Measurements from ENCODE around the gene SCYGR2. TPM values are rescaled to one million over a fixed set of nuclear protein-coding genes. Genes with fewer than 3 reads are reported as not detected.

Gene SCYGR2
- total and polyA plus RNA-seq, 2 of the 8 experiments (the other 6 are each of a cell fraction or from before 2014, with no cell fraction given) = not detected

- DNase-seq (ENCODE audit: low read depth in 1 of 2, low spot score in 2 of 2) = no peak
- no peaks in the 10 kb centered on the region for H3K79me2 ChIP-seq (ENCODE audit: control insufficient read depth in 1 of 2, insufficient read depth in 2 of 2, low read length in 2 of 2)
- no peak overlapping the region for H2BK20ac ChIP-seq (ENCODE audit: low read length)
Observed at GRCh38 chr2:227616631-227617030, 17.9 kb downstream of the SCYGR2 start.

More at GRCh38 chr2:227616631-227617030, 17.9 kb downstream of the SCYGR2 start:
- no peak overlapping the region for H2AK5ac ChIP-seq (ENCODE audit: low read depth, low read length)
- no peak overlapping the region for H4K8ac ChIP-seq (ENCODE audit: extremely low read depth, insufficient read depth, low read length)
- no peak overlapping the region for H2BK15ac ChIP-seq (ENCODE audit: low read length)
- no peaks in the 10 kb centered on the region for H3K27me3 ChIP-seq (replicated peaks in 1 of 4; ENCODE audit: control insufficient read depth in 3 of 4, extremely low read depth in 1 of 4, insufficient read depth in 3 of 4, low read length in 3 of 4)
- no peaks in the 10 kb centered on the region for H4K20me1 ChIP-seq (replicated peaks in 1 of 2; ENCODE audit: control insufficient read depth in 1 of 2, insufficient read depth in 2 of 2, low read length in 2 of 2)
- no peaks in the 10 kb centered on the region for H3K9me3 ChIP-seq (ENCODE audit: insufficient read depth in 2 of 2, low read depth in 1 of 2, low read length in 1 of 2)
- H3K36me3 ChIP-seq (ENCODE audit: control insufficient read depth in 2 of 4, insufficient read depth in 4 of 4, low read length in 3 of 4) = no peaks in the 10 kb centered on the region
- H3K56ac ChIP-seq (replicated peaks; ENCODE audit: insufficient read length, low read depth, low read length) = no peak overlapping the region
- H3K79me1 ChIP-seq (ENCODE audit: low read depth, low read length) = no peaks in the 10 kb centered on the region
- no peak for FAIRE-seq
- no peak overlapping the region for H3K4ac ChIP-seq (replicated peaks; ENCODE audit: insufficient read length, low read depth, low read length)
- H4K91ac ChIP-seq (replicated peaks; ENCODE audit: insufficient read length, low read length) = no peak overlapping the region
- no peak overlapping the region for H2BK5ac ChIP-seq (ENCODE audit: low read depth, low read length)
- no peak overlapping the region for H3K14ac ChIP-seq (ENCODE audit: insufficient read length)
- no peak overlapping the region for H3K27ac ChIP-seq (ENCODE audit: low read depth, low read length)
- no peak overlapping the region for H3K4me3 ChIP-seq (ENCODE audit: extremely low read depth in 1 of 4, insufficient read depth in 2 of 4, low read depth in 3 of 4, low read length in 4 of 4)
- no peak overlapping the region for H3K23ac ChIP-seq (ENCODE audit: insufficient read length)
- H3K23me2 ChIP-seq (ENCODE audit: low read depth, low read length) = 0 out of 2 replicates have a peak, but pooled peaks cover 3% of the 10 kb centered on the region
- no peak overlapping the region for H2BK120ac ChIP-seq (replicated peaks; ENCODE audit: low read depth, low read length)
- WGBS, 2 experiments (ENCODE audit: extremely low coverage in 1 of 2, insufficient coverage in 1 of 2, insufficient read length in 1 of 2, insufficient replicate concordance in 2 of 2, low coverage in 1 of 2, low lambda C conversion rate in 2 of 2, missing lambda C conversion rate in 1 of 2) = 54% methylated on average over 4 of the region's 4 CpGs; no CpG with 5 or more reads in 1 of the 2 experiments
- H3K9ac ChIP-seq (replicated peaks in 1 of 4; ENCODE audit: extremely low read depth in 1 of 4, low read depth in 3 of 4, low read length in 3 of 4) = no peak overlapping the region
- no peak overlapping the region for H2BK12ac ChIP-seq (ENCODE audit: low read depth, low read length)
- no peak overlapping the region for H4K5ac ChIP-seq (ENCODE audit: insufficient read length, low read depth, low read length)
- CTCF ChIA-PET (ENCODE audit: partially characterized antibody) = interaction anchor here (0.9 to 1.5 kb wide), 4 partner anchors 10 to 156 kb away, joined by 3 read pairs; no protein-coding TSS in a partner anchor
- H3K18ac ChIP-seq (ENCODE audit: extremely low read depth, low read length) = no peak overlapping the region
- POLR2A ChIA-PET (ENCODE audit: partially characterized antibody) = interaction anchor here (0.6 kb wide), 1 partner anchor 205 kb away, joined by 3 read pairs; no protein-coding TSS in a partner anchor
- no peak for TF ChIP-seq CBX8 (IDR thresholded peaks at IDR 0.05; ENCODE audit: borderline replicate concordance, low read depth, low read length)
- TF ChIP-seq HDAC6 (IDR thresholded peaks at IDR 0.05; ENCODE audit: low read depth, low read length) = no peak
- no peak for TF ChIP-seq TAF7 (optimal IDR thresholded peaks at IDR 0.05; ENCODE audit: borderline replicate concordance, low read depth, low read length)
- TF ChIP-seq NANOG (IDR thresholded peaks at IDR 0.05; ENCODE audit: insufficient read depth, low read depth, low read length, poor library complexity, severe bottlenecking) = no peak
- no peak for TF ChIP-seq HDAC2 (IDR thresholded peaks at IDR 0.05; ENCODE audit: borderline replicate concordance in 1 of 2, low read depth in 2 of 2, low read length in 2 of 2)
- H3K4me2 ChIP-seq (ENCODE audit: insufficient read depth in 1 of 2, low read depth in 2 of 2, low read length in 2 of 2) = no peak overlapping the region
- H3K4me1 ChIP-seq (replicated peaks in 1 of 4; ENCODE audit: control insufficient read depth in 3 of 4, insufficient read depth in 4 of 4, low read length in 3 of 4) = peaks cover 0 to 7% (median 3%) of the 10 kb centered on the region in 4 experiments; a peak in 2 of 7 replicates
- no peak overlapping the region for H2AFZ ChIP-seq (ENCODE audit: low read length)
